Uterus (tissue), 2 donors: ENCODE data around the gene MIPEP.

Source experiments
- CTCF ChIP-seq, 4 experiments: fragments of 200-600 bp in 2 of 4; fragments of 450-650 bp in 2 of 4; sonication (generic) in 2 of 4; IDR thresholded peaks; one replicate each; pipeline ENCODE4 v1.5.1; 2016 to 2019; ENCODE audit warnings: antibody characterized with exemption in 4 of 4, mild to moderate bottlenecking in 2 of 4, moderate library complexity in 1 of 4
- POLR2A ChIP-seq, 2 donors: fragments of 450-650 bp; IDR thresholded peaks; one replicate each; pipeline ENCODE4 v1.6.1; 2016; ENCODE audit warnings: antibody characterized with exemption in 2 of 2, mild to moderate bottlenecking in 1 of 2, moderate library complexity in 1 of 2

GRCh38 chr13:23822252-23822824 lies 66.9 kb downstream of the MIPEP start:
- TF ChIP-seq POLR2A (IDR thresholded peaks at IDR 0.05) (no peak), CTCF (IDR thresholded peaks at IDR 0.05) (no peak)
